ENCODE data around the gene CTSZ.

DNA sequence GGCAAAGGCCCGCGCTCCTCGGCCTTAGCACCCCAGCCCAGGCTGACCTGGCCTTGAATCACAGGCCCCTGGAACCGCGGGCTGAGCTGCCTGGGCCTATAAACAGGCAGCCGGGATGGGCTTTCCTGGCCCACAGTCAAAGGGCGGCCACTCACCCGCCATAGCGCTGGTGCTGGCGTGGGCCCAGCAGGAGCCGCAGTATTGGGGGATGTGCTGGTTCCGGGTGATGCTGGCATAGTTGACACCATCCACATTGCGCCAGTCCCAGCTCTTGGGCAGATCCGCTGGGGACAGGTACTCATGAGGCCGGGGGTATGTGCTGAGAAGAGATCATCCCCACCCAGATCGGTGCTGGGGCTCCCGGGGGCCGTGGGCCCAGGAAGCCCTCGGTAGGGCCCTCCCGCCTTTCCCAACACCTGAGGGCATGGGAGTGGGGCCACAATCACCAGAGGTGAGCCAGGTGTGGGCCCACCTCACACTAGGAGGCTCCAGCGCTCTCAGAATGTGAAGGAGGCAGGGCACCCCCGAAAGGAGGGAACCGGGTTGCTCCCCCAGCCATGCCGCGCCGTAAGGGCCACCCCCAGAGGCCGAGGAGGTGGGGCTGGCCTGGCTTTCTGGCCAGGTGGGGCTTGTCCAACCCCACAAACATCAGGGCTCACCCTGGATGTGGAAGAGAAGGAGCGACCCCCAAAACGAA, 739 bp downstream of the CTSZ start:
- TF ChIP-seq, protein P1, sequence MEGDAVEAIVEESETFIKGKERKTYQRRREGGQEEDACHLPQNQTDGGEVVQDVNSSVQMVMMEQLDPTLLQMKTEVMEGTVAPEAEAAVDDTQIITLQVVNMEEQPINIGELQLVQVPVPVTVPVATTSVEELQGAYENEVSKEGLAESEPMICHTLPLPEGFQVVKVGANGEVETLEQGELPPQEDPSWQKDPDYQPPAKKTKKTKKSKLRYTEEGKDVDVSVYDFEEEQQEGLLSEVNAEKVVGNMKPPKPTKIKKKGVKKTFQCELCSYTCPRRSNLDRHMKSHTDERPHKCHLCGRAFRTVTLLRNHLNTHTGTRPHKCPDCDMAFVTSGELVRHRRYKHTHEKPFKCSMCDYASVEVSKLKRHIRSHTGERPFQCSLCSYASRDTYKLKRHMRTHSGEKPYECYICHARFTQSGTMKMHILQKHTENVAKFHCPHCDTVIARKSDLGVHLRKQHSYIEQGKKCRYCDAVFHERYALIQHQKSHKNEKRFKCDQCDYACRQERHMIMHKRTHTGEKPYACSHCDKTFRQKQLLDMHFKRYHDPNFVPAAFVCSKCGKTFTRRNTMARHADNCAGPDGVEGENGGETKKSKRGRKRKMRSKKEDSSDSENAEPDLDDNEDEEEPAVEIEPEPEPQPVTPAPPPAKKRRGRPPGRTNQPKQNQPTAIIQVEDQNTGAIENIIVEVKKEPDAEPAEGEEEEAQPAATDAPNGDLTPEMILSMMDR (IDR thresholded peaks at IDR 0.05): no peak
- no peak for TF ChIP-seq POLR2AphosphoS5 (IDR thresholded peaks at IDR 0.05)
